MV-4-11 (cell line): ENCODE data around the gene EYS.

Experiments
- DNase-seq: peaks from one replicate; lab custom pipeline; 2025; lab: John Stamatoyannopoulos, UW

Gene EYS

GRCh38 chr6:64831680-64832079, 875.3 kb downstream of the EYS start:
- DNase-seq = no peak

- DNase-seq = no peak
Observed at GRCh38 chr6:64817525-64817924, 889.5 kb downstream of the EYS start.

DNA sequence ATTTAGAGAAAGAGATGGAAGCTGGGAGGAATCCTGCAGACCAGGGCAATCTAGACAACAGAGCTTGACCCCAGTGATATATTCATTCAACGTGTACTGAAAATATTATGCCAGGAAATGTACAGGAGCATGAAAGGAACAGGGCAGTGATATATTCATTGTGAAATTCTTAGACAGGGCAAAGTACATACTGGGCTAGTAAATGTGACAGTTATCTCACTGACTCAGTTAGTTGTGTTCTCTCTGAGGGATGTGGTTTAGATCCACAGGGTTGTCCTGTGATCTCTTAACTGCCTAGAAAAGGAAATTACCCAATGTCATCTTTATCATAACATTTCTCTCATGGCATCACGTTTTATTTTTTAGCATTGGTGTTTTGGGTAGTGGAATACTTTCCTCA, 891.3 kb downstream of the EYS start:
- peak; percentile 75 for DNase-seq

- no peak for DNase-seq
Observed at GRCh38 chr6:64812138-64812537, 894.9 kb downstream of the EYS start.

DNA sequence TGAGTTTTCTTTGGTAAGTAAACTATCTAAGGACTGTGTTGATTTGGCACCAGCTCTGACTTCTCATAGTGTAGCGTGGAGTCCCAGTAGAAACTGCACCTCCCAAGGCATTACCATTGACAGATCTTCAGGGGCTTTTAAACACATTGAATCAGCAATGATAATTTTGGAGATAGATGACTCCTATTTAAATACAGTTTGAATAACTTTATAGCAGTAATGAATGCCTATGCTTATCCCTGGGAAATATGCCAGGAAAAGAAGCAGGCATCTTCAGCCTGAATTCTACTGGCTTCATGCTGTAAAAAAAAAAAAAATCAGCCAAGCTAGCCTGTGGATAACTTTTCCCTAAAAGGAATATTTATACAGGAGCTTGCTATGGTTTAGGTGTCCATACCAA, 895.9 kb downstream of the EYS start:
- DNase-seq = no peak

- no peak for DNase-seq
Observed at GRCh38 chr6:64807785-64808184, 899.2 kb downstream of the EYS start.

DNA sequence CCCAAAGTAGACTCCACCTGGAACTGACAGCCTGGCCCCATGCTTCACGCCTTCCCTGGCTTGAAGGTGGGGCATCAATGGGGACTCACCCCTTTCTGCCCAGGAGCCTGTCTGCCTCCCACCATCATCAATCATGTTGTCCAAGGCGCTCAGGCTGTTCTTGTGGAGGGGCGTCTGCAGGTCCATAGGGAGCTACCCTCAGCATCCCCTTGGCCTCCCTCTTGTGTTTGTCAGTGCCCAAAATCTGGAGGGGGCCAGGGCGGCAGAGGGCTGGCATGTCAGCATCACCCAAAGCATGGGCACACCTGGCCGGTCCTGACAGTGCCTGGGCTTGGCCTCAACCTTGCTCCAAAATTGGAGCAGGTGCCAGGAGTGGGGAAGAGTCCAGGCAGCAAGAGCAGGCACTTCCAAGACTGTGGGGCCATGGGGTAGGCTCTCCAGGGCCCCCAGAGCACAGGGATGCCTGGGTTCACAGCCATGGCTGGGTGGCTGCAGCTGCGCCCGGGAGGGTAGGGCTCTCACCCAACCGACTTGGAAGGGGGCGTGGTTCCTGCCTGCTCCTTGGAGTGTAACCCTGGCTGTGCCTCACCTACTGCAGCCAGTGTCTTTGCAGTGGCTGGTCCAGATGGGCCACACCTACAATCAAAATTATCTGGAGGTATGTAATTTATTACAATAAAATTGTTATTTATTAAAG, 903.4 kb downstream of the EYS start:
- no peak for DNase-seq

DNA sequence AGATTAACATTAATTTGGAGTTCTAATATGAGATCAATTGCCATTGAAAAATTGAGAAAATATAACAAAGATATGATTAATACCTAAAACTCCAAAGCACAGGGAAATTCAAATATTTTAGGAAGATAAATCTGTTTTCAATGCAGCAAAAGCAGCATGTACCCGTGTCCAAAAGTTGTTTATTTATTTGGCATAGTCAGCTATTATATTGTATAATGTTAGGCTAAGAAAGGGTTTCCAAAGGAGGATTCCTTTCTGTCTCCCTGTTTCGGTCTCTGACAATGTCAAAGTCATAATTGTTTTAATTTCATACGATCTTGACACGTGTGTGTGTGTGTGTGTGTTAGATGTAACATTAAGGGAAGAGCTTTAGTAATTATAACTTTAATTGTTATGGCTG, 914.5 kb downstream of the EYS start:
- no peak for DNase-seq

DNA sequence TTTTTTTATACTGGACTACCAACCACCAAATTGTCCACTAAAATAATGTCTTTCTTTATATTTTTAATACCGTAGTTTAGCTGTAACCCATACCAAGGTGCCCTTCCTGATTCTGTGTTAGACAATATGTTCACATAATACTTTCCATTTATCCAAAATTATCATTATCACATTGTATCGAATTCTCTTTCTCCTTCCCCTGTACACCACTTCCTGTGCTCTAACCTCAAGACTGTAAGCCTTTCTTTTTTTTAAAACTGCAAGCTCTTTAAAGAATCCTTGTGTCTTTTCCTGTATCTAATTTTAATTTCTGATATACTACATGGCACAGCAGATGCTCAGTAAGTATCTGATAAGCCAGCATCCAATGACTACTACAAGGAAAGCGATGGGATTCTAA, 917.5 kb downstream of the EYS start:
- no peak for DNase-seq

DNA sequence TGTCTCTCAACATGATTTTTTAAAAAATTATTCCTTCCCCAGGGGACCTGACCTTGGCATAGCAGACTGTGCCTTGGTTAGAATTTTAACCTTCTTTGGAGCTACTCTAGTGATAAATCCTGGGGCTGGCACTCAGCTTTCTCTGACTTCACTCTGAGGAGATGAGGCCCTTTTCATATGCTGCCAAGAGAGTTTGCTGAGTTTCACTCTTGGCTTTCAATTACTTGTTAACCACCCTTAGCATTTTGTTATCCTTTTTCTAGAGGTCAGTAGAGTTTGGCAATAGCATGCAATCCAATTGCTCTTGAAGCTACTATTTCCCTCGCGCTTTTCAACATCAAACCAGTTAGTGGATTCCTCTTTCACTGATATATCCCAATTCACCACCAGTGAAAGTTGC, 920.3 kb downstream of the EYS start:
- no peak for DNase-seq

DNA sequence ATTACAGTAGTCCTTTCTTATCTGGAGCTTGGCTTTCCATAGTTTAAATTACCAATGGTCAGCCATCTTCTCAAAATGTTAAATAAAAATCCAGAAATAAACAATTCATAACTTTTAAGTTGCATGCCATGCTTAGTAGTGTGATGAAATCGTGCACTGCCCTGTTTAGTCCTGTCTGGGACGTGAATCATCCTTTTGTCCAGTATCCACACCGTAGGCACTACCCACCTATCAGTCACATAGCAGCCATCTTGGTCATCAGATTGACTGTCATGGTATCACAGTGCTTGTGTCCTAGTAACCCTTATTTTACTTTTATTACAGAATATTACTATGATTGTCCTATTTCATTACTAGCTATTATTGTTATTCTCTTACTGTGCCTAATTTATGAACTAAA, 924.1 kb downstream of the EYS start:
- no peak for DNase-seq

GRCh38 chr6:64777941-64778785, 928.9 kb downstream of the EYS start:
- DNase-seq = no peak

- no peak for DNase-seq
Observed at GRCh38 chr6:64776359-64776758, 930.7 kb downstream of the EYS start.

- no peak for DNase-seq
Observed at GRCh38 chr6:64774881-64775280, 932.1 kb downstream of the EYS start.

DNA sequence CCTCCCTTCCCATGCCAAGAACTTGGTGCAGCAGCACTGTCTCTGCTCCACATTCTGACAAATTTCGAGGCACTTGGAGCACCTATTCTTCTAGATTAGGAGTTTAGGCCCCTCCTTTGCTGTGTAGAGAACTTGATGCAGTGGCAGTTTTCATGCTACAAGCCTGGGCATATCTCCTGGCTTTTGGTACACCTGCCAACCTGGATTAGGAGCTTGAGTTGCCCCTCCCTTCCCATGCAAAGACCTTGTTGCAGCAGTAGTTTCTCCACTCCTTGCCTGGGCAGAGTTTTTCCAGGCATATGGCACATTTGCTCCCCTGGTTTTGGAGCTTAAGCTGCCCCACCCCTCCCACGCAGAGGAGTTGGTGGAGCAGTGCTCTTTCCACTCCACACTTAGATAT, 956.1 kb downstream of the EYS start:
- DNase-seq = no peak

- no peak for DNase-seq
Observed at GRCh38 chr6:64737418-64737817, 969.6 kb downstream of the EYS start.

GRCh38 chr6:64736421-64736950, 970.5 kb downstream of the EYS start:
- DNase-seq = peak; percentile 15

DNA sequence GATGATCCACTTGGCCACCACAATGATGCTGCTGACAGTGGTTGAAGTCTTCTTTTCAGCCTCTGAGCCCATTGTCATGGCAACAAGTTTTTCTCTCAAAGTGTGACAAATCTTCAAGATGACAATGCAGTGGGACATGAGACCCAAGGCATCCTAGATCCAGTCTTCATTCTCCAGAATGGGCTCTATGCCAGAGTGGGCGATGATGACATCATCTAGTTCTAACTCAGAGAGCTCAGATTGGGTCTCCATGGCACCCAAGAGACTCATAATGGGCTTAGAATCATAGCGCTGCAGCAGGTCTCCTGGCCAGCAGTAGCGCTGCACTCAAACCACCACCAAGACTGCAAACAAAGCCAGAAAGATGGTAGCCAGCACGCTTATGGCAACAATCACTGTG, 973.6 kb downstream of the EYS start:
- DNase-seq = no peak

DNA sequence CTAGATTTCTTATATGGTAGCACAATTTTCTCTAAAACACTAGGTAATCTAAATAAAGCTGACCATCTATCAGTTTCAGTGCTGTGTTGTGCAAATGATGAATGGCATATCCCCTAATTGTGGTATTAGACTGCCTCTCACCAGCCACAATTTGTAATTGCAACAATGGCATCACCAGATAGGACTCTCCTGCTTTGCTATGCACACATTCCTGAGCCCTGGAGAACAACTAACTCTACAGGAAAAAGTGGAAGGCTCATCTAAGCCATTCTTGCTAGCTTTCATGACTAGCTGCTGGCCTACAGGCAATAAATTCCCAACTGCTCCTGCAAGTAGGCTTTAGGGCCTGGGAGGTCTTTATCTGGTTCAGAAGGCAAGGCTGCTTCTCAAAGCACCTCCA, 974.1 kb downstream of the EYS start:
- DNase-seq = peak; percentile 6

DNA sequence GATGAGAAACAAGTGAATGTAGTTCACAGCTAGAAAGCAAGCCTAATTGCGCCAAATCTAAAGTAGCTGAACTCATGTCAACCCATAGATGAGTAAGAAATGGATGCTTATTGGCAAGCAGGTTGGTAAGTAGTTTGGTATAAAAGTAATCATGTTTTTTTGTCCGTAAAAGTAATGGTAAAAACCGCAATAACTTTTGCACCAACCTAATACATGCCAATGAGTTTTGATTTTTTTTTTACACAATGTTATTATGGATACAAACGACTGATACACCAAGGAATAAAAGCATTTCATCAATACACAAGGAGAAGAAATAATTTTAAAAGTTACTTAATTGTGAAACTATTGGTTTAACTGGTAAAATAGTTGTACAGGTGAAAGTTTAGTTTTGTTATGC, 977.5 kb downstream of the EYS start:
- DNase-seq = no peak

DNA sequence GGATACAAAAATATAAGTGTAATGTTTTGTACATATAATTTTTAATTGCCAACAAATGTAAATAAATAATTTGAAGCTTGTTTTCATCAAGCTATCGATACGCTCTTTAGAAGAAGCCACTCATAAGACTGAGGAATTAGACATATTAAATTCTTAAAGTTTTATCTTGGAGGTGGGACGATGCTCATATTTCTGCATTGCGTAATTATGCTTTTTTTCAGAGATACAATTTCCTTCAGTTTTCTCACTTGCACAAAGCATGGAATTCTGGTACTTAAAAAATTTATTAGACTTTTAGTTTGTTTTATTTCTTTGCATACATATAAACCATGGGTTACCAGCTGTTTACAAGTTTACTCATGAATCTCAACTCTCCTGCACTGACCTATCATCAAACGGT, 980.0 kb downstream of the EYS start:
- no peak for DNase-seq

DNA sequence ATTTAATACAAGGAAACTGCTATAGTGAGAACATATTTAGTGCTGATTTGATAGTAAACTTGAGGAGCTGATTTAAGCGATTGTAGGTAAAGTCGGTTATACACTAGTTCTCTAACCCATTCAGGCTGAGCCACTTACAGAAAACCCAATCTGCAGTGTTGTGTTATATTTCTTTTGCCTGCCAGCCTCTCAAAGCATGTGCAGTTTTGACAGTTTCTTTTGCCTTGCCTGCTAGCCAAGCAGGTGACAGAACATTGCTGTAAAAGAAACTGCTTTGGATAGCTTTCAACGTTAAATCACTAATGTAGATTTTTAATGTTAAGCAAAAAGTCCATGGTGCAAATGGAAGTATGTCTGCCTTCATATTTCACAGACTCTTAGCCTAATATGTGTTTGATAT, 982.9 kb downstream of the EYS start:
- DNase-seq = no peak

- no peak for DNase-seq
Observed at GRCh38 chr6:64723327-64724058, 983.5 kb downstream of the EYS start.
